Esophagus squamous epithelium (tissue), 4 donors: ENCODE data around the gene PTPRT.

Experiments
- POLR2A ChIP-seq, 4 donors: fragments of 450-650 bp; IDR thresholded peaks; one replicate each; pipeline ENCODE4 v1.6.1; 2017; ENCODE audit warnings: antibody characterized with exemption in 4 of 4, mild to moderate bottlenecking in 4 of 4, moderate library complexity in 3 of 4
- TF ChIP-seq, protein P1 (sequence below), 6 experiments: fragments of 450-650 bp in 4 of 6; fragments of 200-600 bp in 2 of 6; sonication (generic) in 2 of 6; IDR thresholded peaks; one replicate each; pipeline ENCODE4 v1.5.1; 2016 to 2019; ENCODE audit warnings: antibody characterized with exemption in 6 of 6, mild to moderate bottlenecking in 4 of 6, moderate library complexity in 4 of 6

DNA sequence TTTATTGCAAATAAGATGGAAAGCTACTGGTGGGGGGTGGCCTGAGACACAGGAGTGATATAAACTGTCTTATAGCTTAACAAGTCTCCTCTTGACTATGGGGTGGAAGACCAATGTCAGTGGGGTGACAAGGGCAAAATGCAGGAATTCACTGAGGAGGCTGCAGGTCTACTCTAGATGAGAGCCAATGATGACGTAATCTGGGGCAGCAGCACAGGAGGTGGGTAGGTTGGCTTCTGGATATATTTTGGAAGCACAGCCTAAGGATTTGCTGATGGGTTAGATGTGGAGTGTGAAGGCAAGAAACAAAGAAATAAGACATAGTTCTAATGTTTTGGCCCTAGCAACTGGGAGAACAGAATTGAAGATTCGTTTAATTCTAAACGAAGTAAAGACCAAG is 253.2 kb downstream of the PTPRT start:
- TF ChIP-seq, protein P1, sequence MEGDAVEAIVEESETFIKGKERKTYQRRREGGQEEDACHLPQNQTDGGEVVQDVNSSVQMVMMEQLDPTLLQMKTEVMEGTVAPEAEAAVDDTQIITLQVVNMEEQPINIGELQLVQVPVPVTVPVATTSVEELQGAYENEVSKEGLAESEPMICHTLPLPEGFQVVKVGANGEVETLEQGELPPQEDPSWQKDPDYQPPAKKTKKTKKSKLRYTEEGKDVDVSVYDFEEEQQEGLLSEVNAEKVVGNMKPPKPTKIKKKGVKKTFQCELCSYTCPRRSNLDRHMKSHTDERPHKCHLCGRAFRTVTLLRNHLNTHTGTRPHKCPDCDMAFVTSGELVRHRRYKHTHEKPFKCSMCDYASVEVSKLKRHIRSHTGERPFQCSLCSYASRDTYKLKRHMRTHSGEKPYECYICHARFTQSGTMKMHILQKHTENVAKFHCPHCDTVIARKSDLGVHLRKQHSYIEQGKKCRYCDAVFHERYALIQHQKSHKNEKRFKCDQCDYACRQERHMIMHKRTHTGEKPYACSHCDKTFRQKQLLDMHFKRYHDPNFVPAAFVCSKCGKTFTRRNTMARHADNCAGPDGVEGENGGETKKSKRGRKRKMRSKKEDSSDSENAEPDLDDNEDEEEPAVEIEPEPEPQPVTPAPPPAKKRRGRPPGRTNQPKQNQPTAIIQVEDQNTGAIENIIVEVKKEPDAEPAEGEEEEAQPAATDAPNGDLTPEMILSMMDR (IDR thresholded peaks at IDR 0.05), result no peak
- TF ChIP-seq POLR2A (IDR thresholded peaks at IDR 0.05), result no peak
